ENCODE results near the gene EIF4G1. TPM values are rescaled to one million over a fixed set of nuclear protein-coding genes. Genes with fewer than 3 reads are reported as not detected.

EIF4G1 gene
- total RNA-seq, 4 donors from 2014 or later = 133 to 269 (median 170) TPM

- Histone ChIP-seq H3K36me3 (no peaks in the 10 kb centered on the region), H3K27me3 (no peaks in the 10 kb centered on the region), H3K9me3 (no peaks in the 10 kb centered on the region), H3K27ac (no peak overlapping the region), H3K4me1 (no peaks in the 10 kb centered on the region), H3K4me3 (no peak overlapping the region)
- TF ChIP-seq, protein P1, sequence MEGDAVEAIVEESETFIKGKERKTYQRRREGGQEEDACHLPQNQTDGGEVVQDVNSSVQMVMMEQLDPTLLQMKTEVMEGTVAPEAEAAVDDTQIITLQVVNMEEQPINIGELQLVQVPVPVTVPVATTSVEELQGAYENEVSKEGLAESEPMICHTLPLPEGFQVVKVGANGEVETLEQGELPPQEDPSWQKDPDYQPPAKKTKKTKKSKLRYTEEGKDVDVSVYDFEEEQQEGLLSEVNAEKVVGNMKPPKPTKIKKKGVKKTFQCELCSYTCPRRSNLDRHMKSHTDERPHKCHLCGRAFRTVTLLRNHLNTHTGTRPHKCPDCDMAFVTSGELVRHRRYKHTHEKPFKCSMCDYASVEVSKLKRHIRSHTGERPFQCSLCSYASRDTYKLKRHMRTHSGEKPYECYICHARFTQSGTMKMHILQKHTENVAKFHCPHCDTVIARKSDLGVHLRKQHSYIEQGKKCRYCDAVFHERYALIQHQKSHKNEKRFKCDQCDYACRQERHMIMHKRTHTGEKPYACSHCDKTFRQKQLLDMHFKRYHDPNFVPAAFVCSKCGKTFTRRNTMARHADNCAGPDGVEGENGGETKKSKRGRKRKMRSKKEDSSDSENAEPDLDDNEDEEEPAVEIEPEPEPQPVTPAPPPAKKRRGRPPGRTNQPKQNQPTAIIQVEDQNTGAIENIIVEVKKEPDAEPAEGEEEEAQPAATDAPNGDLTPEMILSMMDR (IDR thresholded peaks at IDR 0.05) = no peak
- TF ChIP-seq POLR2A (IDR thresholded peaks at IDR 0.05) = no peak
- no peak for DNase-seq
- intact Hi-C loops (cut with DNase I; ENCODE audit: low total_unique reads) = no loop called here
Observed at GRCh38 chr3:184306341-184306972, 7.9 kb upstream of the EIF4G1 start.

GRCh38 chr3:184307915-184308314, 6.5 kb upstream of the EIF4G1 start:
- Histone ChIP-seq H3K27ac (no peak overlapping the region), H3K4me3 (no peak overlapping the region), H3K27me3 (no peaks in the 10 kb centered on the region), H3K36me3 (no peaks in the 10 kb centered on the region), H3K4me1 (no peaks in the 10 kb centered on the region), H3K9me3 (no peaks in the 10 kb centered on the region)
- DNase-seq = no peak
- intact Hi-C loops (cut with DNase I; ENCODE audit: low total_unique reads) = no loop called here
- TF ChIP-seq POLR2A (IDR thresholded peaks at IDR 0.05) = no peak
- TF ChIP-seq, protein P1 (IDR thresholded peaks at IDR 0.05) = no peak

- Histone ChIP-seq H3K27ac (no peak overlapping the region), H3K4me3 (no peak overlapping the region), H3K27me3 (no peaks in the 10 kb centered on the region), H3K36me3 (no peaks in the 10 kb centered on the region), H3K4me1 (no peaks in the 10 kb centered on the region), H3K9me3 (no peaks in the 10 kb centered on the region)
- no peak for DNase-seq
- intact Hi-C loops (cut with DNase I; ENCODE audit: low total_unique reads) = no loop called here
- TF ChIP-seq, protein P1 (IDR thresholded peaks at IDR 0.05) = no peak
- no peak for TF ChIP-seq POLR2A (IDR thresholded peaks at IDR 0.05)
Observed at GRCh38 chr3:184308744-184309143, 5.7 kb upstream of the EIF4G1 start.

DNA sequence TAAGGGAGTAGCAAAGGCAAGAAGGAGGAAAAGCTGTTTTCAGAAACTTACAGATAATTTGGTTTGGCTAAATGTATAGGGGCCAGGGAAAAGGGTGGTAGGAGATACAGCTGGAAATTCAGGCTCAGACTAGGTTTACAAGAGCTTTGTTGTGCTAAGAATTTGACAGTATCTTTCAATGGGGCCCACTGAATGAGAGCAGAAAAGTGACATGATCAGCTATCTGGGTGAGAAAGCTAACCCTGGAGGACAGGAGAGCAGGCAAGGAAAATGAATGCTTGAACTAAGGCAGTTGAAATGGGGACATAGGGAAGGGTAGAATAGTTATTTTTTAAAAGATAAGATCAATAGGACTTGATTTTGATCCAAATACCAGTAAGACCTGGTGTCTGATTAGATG, 2.8 kb upstream of the EIF4G1 start:
- no peak for DNase-seq
- H3K27me3 ChIP-seq = no peaks in the 10 kb centered on the region
- no peak overlapping the region for H3K27ac ChIP-seq
- no peak overlapping the region for H3K4me3 ChIP-seq
- peaks cover 0 to 3% of the 10 kb centered on the region in 2 donors for H3K4me1 ChIP-seq
- intact Hi-C loops (cut with DNase I; ENCODE audit: low total_unique reads) = loop anchor here (10.0 kb wide), 1 partner anchor 127 kb away; the partner anchor contains the start of gene ABCF3
- no peaks in the 10 kb centered on the region for H3K9me3 ChIP-seq
- TF ChIP-seq, protein P1 (IDR thresholded peaks at IDR 0.05) = no peak
- no peak for TF ChIP-seq POLR2A (IDR thresholded peaks at IDR 0.05)
- H3K36me3 ChIP-seq = no peaks in the 10 kb centered on the region

DNA sequence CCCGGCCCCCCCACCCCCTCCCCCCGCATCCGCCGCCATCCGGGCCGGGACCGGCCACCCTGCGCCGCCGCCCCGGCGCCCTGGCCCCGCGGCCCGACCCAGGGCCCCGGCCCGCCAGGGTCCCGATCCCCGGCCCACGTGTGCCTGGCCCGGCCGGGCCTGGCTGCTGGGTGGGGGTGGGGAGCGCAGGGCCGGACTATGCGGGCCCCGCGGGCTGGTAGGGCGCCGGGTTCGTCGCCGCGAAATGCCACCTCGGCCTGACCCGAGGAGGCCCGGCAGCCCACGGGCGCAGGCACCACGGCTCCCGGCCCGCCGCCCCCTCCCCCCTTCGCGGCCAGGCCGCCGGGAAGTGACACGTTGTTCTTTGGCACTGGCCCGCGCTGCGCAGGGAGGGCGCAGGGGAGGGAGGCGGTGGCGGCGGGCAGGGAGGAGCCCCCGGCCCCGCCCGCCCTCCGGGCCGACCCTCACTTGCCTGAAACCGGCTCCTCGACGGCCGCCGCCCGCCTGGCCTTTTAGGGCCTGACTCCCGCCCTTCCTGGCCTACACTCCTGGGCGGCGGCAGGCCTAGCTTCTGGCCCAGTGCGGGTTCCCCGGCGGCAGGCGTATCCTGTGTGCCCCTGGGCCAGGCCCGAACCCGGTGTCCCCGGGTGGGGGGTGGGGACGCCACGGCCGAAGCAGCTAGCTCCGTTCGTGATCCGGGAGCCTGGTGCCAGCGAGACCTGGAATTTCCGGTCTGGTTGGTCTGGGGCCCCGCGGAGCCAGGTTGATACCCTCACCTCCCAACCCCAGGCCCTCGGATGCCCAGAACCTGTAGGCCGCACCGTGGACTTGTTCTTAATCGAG, 515 bp downstream of the EIF4G1 start:
- Histone ChIP-seq H3K4me1 (peaks cover 0 to 21% of the 10 kb centered on the region in 2 donors), H3K27ac (peak overlapping the region; percentile 94 to 97), H3K9me3 (no peaks in the 10 kb centered on the region), H3K36me3 (no peaks in the 10 kb centered on the region), H3K4me3 (peak overlapping the region; percentile 59 to 86), H3K27me3 (no peaks in the 10 kb centered on the region)
- intact Hi-C loops (cut with DNase I; ENCODE audit: low total_unique reads) = loop anchor here (10.0 kb wide), 1 partner anchor 130 kb away; the partner anchor contains the start of gene ABCF3
- DNase-seq = peak; percentile 81 to 87
- TF ChIP-seq, protein P1 (IDR thresholded peaks at IDR 0.05) = no peak
- peak in 1 of 2 donors; percentile 50 for TF ChIP-seq POLR2A (IDR thresholded peaks at IDR 0.05)

Measured in uterus (tissue), 4 donors.